NCI-H1930 (cell line): ENCODE results near the gene ANKRD13A.

Experiments
- DNase-seq, 2 experiments: peaks; one replicate each; lab custom pipeline; 2025; lab: John Stamatoyannopoulos, UW

ANKRD13A gene

GRCh38 chr12:109998904-109999648, at the start of gene ANKRD13A:
Gene ANKRD13A, plus strand, starts transcription at chr12:109999430. Its CDS starts 259 bp downstream, at chr12:109999689.
- DNase-seq, result peak; percentile 73 to 90

- no peak for DNase-seq
Observed at GRCh38 chr12:109950625-109951024, 48.6 kb upstream of the ANKRD13A start.

GRCh38 chr12:109951136-109951535, 48.1 kb upstream of the ANKRD13A start:
- DNase-seq, result no peak

- DNase-seq, result no peak
Observed at GRCh38 chr12:109951751-109952150, 47.5 kb upstream of the ANKRD13A start.

GRCh38 chr12:109952160-109952858, 46.9 kb upstream of the ANKRD13A start:
- DNase-seq, result no peak

- DNase-seq, result no peak
Observed at GRCh38 chr12:109952873-109953272, 46.4 kb upstream of the ANKRD13A start.

GRCh38 chr12:109953656-109954055, 45.6 kb upstream of the ANKRD13A start:
- DNase-seq, result no peak

- no peak for DNase-seq
Observed at GRCh38 chr12:109958374-109958773, 40.9 kb upstream of the ANKRD13A start.

- DNase-seq, result no peak
Observed at GRCh38 chr12:109959411-109960093, 39.7 kb upstream of the ANKRD13A start.

- DNase-seq, result no peak
Observed at GRCh38 chr12:109961201-109961600, 38.0 kb upstream of the ANKRD13A start.

- no peak for DNase-seq
Observed at GRCh38 chr12:109961612-109962011, 37.6 kb upstream of the ANKRD13A start.

GRCh38 chr12:109962398-109962797, 36.8 kb upstream of the ANKRD13A start:
- no peak for DNase-seq

GRCh38 chr12:109963330-109963729, 35.9 kb upstream of the ANKRD13A start:
- no peak for DNase-seq

GRCh38 chr12:109963743-109964429, 35.3 kb upstream of the ANKRD13A start:
- DNase-seq, result no peak

- no peak for DNase-seq
Observed at GRCh38 chr12:109966546-109966945, 32.7 kb upstream of the ANKRD13A start.

- no peak for DNase-seq
Observed at GRCh38 chr12:109967383-109968031, 31.7 kb upstream of the ANKRD13A start.

GRCh38 chr12:109968032-109968420, 31.2 kb upstream of the ANKRD13A start:
- DNase-seq, result no peak

GRCh38 chr12:109968801-109969200, 30.4 kb upstream of the ANKRD13A start:
- no peak for DNase-seq

GRCh38 chr12:109972821-109973220, 26.4 kb upstream of the ANKRD13A start:
- no peak for DNase-seq

GRCh38 chr12:109981311-109981710, 17.9 kb upstream of the ANKRD13A start:
- DNase-seq, result no peak

GRCh38 chr12:109982210-109982609, 17.0 kb upstream of the ANKRD13A start:
- DNase-seq, result no peak
